GM19452 (cell line): ENCODE results near the gene A3GALT2.

Experiments
- ATAC-seq: cut with Tn5 transposase; IDR thresholded peaks from one replicate; pipeline ENCODE4 v1.9.1; 2021; ENCODE audit not compliant: unreplicated experiment

The A3GALT2 gene

GRCh38 chr1:33332357-33332789 lies 11.5 kb upstream of the A3GALT2 start:
- no peak for ATAC-seq

DNA sequence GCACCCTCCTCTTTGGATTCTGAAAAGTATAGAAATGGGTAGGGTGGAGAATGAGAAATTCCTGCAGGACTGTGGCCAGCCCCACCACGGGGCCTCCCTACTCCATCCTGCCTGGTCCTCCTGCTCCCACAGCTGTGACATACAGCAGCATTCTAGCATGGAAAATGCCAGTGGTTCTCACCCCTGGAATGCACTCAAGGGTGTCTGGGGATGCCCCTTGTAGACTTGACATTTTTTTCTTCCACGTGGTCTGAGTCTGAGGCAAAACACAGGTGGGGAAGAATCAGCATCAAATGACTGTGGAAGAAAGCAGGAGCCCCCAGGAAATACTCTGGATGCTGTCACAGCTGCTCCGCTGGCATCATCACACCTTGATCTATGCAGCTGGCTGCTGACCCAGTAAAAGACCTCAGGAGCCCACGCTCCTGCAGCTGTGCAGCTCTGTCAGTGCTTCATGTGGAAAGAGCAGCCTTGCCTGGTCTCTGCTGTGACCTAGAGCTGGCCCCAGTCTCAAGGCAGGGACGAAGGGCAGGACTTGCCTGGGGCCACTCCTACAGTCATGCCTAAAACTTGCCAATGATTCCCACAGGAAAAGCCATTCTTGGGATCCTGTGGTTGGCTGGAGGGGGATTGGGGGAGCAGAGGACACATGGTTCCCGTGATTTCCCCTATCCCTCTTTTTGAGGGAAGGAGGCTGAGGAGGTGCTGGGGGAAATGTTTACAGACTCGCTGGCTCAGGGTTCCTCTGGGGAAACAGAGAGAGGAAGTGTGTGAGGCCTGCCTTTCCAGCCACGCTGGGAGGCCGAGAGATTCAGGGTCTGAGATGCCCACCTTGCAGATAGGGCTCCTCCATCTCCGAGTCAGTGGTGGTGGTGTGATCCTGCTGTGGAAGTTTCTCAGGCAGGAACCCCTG lies 10.8 kb upstream of the A3GALT2 start:
- ATAC-seq, result no peak

GRCh38 chr1:33330906-33331305 lies 10.0 kb upstream of the A3GALT2 start:
- ATAC-seq, result no peak

GRCh38 chr1:33330361-33330890 lies 9.5 kb upstream of the A3GALT2 start:
- ATAC-seq, result no peak

DNA sequence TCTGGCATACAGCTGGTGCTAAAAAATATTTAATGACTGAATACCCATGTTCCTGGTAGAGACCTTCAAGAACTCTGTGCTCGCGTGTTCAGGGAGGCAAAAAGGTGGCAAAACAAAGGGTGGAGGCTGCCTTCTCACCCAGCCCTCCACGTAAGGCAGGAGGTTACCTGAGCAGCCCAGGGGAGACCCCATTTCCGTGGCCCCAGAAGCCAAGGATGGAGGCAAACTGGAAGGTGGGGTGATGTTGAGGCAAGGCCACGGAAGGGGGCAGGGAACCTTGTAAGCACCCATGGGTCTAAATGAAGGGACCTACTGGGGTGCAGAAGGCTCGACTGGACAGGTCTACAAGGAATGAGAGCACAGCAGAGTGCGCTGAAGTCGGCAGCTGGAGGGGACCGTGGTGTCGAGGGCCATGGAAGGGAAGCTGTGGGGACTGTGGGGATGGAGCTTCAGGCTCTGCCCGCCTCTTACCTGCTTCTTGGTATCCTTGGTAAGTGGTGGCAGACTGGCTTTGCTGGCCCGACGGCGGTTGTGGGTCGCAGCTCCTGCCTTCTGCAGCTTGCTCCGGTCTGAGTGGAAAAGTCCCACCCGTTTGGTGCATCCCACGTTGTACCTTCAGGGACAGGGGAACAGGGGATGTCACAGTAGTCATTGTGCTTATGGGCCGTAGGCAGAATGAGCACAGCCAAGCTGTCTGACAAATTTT lies 8.9 kb upstream of the A3GALT2 start:
- no peak for ATAC-seq

DNA sequence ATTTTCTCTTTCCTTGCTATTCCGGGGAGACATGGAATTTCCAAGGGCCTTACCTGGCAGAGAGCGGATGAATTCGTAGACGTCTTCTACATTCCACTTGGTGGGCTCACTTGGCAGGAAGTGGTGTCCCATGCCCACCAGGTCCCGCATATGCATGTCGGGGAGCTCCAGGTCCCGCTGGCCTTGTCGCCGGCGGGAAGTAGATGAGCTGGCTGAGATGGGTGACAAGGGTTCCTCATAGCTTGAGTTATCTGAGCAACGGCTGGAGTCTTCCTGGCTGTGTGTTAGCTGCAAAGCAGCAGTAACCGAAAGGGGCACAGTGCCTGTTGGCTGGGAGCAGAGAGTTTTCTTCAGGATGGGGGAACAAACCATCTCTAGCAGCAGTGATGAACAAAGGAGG lies 7.9 kb upstream of the A3GALT2 start:
- no peak for ATAC-seq

DNA sequence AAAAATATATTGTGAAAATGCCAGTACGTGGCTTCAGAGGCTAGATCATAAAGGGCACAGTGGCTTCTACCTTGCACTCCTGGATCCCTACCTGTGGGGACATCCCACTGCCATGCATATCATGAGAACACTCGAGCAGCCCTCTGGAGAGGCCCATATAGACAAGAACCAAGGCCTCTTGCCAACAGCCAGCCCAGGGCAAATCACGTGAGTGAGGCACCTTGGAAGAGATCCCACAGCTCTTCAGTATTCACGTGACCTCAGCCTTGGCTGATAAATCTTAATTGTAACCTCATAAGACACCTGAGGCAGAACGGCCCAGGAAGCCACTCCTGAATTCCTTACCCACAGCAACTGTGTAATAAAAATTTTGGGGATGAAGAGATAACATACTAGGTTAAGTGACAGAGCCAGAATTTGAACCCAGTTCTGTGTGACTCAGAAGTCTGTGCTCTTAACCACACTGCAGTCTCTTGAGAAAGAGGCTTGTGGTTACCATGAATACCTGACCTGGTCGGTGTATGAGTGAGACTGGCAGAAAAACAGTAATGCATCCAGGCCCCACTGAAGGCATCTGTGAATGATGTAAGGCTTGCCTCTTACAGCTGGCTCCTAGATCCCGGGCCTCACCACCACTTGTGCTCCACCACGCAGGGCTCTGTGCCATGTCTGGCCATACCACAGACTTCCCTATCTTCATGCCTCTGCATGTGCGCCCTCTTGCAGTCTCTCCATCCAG lies 6.9 kb upstream of the A3GALT2 start:
- no peak for ATAC-seq

GRCh38 chr1:33326785-33327184 lies 5.9 kb upstream of the A3GALT2 start:
- ATAC-seq, result no peak

DNA sequence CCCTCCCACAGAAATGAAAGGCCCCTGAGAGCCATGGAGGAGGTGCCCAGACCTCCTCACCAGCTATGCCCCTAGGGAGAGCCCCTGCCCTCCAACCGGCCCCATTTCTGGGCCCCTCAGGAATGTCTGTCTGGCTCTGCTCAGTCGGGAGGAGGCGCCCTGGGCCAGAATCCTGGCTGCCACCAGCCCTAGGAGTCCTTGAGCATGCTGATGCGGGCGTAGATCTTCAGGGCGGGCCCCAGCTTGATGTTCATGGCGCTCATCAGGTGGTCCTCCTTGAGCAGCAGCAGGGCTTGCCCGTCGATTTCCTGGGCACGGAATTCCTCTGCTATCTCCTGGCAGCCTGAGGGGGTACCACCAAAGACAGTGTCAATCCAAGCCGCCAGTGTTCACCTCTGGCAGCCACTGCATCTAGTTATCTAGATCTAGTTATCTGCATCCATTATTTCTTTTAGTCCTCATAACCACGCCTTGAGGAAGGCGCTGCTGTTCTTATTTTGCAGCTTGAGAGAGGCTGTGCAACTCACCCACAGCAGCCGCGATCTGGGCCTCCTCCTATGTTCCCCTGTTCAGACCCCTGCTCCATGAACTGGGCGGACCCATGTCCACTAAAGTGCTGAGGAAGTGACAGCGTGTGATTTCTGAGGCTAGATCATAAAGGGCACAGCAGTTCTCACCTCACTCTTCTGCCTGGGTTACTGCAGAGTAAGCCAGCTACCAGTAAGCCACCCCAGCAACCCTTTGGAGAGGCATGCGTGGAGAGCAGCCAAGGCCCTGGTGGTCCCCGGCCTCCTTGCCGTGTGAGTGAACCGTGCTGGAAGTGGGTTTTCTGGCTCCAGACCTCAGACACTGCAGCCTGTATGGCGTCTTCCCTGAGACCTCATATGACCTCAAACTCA lies 4.0 kb upstream of the A3GALT2 start:
- ATAC-seq, result no peak

- ATAC-seq, result no peak
Measured at GRCh38 chr1:33323663-33324477, 3.0 kb upstream of the A3GALT2 start.

- no peak for ATAC-seq
Measured at GRCh38 chr1:33322870-33323585, 2.1 kb upstream of the A3GALT2 start.

DNA sequence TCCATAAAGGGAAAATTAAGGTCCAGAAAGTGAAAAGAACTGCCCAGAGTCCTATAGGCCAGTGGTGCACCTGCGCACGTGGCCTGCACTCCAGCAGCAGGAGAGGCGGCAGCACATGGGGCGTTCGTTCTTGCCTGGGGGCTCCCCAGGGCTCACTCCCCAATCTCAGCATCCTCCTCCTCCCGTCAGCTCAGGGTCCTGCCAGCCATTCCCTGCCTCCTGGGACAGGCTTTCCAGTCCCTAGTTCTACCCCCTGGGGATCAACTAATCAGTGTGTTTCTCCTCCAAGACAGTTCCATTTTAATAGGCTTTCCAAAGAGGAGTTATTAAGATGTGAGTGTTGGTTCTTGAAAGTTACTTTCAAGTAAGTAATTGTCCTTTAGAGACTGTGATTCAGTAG lies 1.2 kb upstream of the A3GALT2 start:
- no peak for ATAC-seq

DNA sequence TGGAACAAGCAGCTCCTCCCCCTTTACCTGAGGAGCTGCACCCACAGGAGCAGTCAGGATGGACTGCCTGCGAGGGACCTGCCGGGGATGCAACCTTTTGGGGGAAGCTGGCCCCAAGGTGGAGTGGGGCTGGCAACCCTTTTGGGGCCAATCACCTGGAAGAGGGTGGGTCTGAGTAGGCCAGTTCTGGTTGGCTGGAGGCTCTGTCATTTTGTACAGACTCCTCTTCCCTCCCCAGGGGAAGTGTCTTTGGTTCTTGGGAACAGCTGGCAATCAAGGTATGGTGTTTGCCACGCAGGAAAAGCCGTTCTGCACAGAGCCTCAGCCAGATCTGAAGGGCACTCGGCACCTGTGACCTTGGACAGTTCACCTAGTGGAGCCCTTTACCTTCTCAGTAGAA lies 280 bp upstream of the A3GALT2 start:
- ATAC-seq, result no peak

DNA sequence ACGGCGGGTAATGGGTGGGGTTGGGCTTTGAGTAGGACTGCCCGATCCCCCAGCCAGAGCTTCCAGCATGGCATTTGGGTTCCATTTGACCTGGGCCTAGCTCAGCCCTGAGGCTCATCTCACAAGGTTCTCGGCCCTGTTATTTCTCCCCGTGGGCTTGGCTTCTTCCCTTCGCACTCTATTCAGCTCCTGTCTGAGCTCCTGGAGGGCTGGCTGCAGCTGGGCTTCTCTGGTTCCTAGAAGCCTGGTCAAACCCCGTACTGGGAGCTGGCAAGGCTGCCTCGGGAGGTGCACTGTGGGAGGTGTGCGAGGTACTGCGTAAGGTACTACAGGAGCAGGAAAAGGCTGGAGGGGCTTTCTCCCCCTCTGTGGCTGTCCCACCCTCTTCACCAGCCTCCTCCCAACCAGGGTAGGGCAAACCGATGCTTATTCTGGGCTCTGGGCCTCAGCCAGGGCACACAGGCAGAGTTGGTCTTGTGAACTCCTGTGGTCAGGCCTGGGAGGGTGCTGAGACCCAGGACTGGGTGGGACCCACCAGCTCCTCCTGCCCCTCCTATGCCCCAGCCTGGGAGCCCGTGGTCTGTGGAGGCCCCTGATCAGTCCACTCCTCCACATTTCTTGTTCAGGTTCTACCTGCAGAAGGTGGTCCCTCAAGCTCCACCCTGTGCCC lies 814 bp downstream of the A3GALT2 start:
- no peak for ATAC-seq

DNA sequence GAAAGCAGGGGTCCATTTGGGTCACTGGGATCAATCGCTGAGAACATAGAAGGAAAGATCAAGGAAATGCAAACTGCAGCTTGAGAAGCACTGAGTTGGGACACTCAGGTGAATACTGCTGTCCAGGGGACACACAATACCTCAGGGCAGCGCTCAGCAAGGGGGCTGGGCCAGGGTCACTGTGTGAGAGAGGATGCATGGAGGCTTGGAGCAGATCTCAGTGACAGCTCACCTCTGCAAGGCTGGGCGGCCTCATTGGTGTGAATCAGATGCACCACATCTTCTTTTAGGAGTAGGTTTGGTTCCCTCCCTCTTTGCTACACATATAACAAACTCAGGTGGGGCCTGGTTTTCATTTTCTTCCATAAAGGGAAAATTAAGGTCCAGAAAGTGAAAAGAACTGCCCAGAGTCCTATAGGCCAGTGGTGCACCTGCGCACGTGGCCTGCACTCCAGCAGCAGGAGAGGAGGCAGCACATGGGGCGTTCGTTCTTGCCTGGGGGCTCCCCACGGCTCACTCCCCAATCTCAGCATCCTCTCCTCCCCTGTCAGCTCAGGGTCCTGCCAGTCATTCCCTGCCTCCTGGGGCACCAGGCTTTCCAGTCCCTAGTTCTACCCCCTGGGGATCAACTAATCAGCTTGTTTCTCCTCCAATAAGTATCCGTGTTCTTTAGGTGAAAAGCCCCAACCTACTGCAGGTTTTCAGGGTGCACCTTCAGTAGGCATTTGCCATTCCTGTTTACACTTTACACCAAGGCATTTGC lies 1.5 kb downstream of the A3GALT2 start:
- ATAC-seq, result no peak

DNA sequence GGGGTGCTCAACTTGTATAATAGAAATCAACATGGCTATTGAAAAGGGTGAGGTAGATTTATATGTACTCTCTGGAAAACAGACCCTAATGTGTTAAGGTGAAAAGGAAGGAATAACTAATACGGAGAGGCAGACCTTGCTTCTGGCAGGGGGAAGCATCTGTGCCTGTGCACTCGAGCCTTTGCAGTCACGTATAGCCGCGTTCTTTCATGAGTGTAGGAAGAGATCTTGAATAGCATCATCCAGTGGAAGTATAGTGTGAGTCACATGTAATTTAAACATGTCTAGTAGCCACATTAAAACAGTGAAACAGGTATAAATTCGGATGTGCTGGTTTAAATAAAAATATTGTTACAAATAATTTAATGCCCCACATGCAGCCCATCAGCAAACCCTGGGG lies 3.0 kb downstream of the A3GALT2 start:
- no peak for ATAC-seq

DNA sequence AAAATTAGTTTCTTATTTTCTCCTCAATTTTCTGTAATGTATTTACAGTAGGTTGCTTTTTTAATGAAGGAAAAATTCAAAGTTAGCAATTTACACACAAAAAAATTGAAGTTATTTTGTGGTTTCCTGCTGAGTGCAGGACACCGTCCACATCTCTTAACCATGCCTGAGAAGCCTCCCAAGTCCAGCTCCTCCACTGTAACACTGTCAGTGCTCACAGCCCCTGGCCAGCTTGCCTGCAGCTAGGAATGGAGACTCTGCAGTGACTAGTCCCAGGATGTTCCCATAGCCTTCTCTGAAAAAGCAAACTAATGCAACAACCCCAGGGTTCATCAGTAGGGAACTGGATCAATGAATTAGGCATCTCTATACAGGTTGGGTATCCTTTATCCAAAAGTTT lies 3.5 kb downstream of the A3GALT2 start:
- ATAC-seq, result no peak

GRCh38 chr1:33316601-33317000 lies 4.3 kb downstream of the A3GALT2 start:
- ATAC-seq, result no peak
